ENCODE data around the gene SLC25A38. TPM values are rescaled to one million over a fixed set of nuclear protein-coding genes. Genes with fewer than 3 reads are reported as not detected.
"Not testable (repeated sequence)": the region's sequence is repeated elsewhere in the genome, so short reads cannot be mapped to it uniquely, and the experiment has no call there.

Gene SLC25A38
- total RNA-seq, 4 donors from 2014 or later: 18.8 to 25.7 (median 22.8) TPM

- TF ChIP-seq CTCF (IDR thresholded peaks at IDR 0.05): no peak
- DNase-seq (ENCODE audit: low spot score): no peak
- no peak for ATAC-seq (ENCODE audit: low FRiP score)
These were observed 24.8 kb upstream of the SLC25A38 start for GRCh38 chr3:39358333-39358732.

- ATAC-seq (ENCODE audit: low FRiP score) (no peak), DNase-seq (ENCODE audit: low spot score) (no peak)
- TF ChIP-seq CTCF (IDR thresholded peaks at IDR 0.05): no peak
These were observed 21.8 kb upstream of the SLC25A38 start for GRCh38 chr3:39361252-39361927.

GRCh38 chr3:39362192-39362591, 21.0 kb upstream of the SLC25A38 start:
- DNase-seq (ENCODE audit: low spot score) (no peak), ATAC-seq (ENCODE audit: low FRiP score) (no peak)

GRCh38 chr3:39362812-39363211, 20.4 kb upstream of the SLC25A38 start:
- TF ChIP-seq CTCF (IDR thresholded peaks at IDR 0.05): no peak
- no peak for ATAC-seq (ENCODE audit: low FRiP score)
- DNase-seq (ENCODE audit: low spot score): no peak

More at GRCh38 chr3:39362192-39362591, 21.0 kb upstream of the SLC25A38 start:
- TF ChIP-seq CTCF (IDR thresholded peaks at IDR 0.05): no peak

GRCh38 chr3:39370450-39370849, 12.7 kb upstream of the SLC25A38 start:
- ATAC-seq (ENCODE audit: low FRiP score); DNase-seq (ENCODE audit: low spot score): not testable (repeated sequence)

GRCh38 chr3:39372833-39373232, 10.3 kb upstream of the SLC25A38 start:
- DNase-seq (ENCODE audit: low spot score): no peak
- ATAC-seq (ENCODE audit: low FRiP score): no peak
- no peak for TF ChIP-seq CTCF (IDR thresholded peaks at IDR 0.05)

- DNase-seq (ENCODE audit: low spot score): no peak
These were observed 6.1 kb upstream of the SLC25A38 start for GRCh38 chr3:39376959-39377634.

More at GRCh38 chr3:39376959-39377634, 6.1 kb upstream of the SLC25A38 start:
- ATAC-seq (ENCODE audit: low FRiP score): no peak
- no peak for TF ChIP-seq CTCF (IDR thresholded peaks at IDR 0.05)

Measured in omental fat pad (tissue), 4 donors.